Measurements from ENCODE around the gene CCT3. TPM values are rescaled to one million over a fixed set of nuclear protein-coding genes. Genes with fewer than 3 reads are reported as not detected.

The CCT3 gene
- total RNA-seq, 2 donors from 2014 or later = 102 to 146 TPM

DNA sequence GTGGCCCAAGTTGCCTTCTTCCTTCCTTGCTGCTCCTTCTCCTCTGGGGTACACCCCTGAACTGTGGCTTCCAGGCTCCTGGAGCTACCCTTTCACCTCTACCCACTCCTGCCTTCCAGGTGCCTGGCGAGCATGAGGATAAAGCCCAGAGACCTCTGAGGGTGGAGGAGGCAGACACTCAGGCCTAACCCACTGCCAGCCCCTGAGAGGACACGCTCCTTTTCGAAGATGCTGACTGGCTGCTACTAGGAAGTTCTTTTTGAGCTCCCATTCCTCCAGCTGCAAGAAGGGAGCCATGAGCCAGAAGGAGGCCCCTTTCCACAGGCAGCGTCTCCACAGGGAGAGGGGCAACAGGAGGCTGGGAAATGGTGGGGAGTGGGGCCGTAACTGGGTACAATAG lies 46.6 kb upstream of the CCT3 start:
- TF ChIP-seq, protein P1, sequence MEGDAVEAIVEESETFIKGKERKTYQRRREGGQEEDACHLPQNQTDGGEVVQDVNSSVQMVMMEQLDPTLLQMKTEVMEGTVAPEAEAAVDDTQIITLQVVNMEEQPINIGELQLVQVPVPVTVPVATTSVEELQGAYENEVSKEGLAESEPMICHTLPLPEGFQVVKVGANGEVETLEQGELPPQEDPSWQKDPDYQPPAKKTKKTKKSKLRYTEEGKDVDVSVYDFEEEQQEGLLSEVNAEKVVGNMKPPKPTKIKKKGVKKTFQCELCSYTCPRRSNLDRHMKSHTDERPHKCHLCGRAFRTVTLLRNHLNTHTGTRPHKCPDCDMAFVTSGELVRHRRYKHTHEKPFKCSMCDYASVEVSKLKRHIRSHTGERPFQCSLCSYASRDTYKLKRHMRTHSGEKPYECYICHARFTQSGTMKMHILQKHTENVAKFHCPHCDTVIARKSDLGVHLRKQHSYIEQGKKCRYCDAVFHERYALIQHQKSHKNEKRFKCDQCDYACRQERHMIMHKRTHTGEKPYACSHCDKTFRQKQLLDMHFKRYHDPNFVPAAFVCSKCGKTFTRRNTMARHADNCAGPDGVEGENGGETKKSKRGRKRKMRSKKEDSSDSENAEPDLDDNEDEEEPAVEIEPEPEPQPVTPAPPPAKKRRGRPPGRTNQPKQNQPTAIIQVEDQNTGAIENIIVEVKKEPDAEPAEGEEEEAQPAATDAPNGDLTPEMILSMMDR (IDR thresholded peaks at IDR 0.05) = no peak
- Histone ChIP-seq H3K27me3 (peaks cover 0 to 4% of the 10 kb centered on the region in 2 donors), H3K4me1 (peaks cover 0 to 10% of the 10 kb centered on the region in 2 donors), H3K4me3 (no peak overlapping the region), H3K27ac (no peak overlapping the region), H3K36me3 (no peaks in the 10 kb centered on the region), H3K9me3 (no peaks in the 10 kb centered on the region)
- DNase-seq (ENCODE audit: low spot score) = no peak

DNA sequence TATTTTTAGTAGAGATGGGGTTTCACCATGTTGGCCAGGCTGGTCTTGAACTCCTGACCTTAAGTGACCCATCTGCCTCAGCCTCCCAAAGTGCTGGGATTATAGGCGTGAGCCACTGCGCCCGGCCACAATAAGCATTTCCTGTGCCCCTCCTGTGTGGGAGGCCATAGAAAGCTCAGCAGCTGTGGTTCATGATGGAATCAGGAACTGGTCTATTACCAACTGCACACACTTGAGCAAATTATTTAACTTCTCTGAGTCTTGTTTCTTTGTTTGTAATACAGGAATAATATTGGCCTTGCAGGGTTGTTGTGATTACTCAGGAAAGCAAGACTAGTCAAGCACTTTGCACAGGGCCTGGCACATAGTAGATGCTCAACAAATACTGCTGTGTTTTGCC lies 45.9 kb upstream of the CCT3 start:
- no peaks in the 10 kb centered on the region for H3K9me3 ChIP-seq
- peaks cover 0 to 10% of the 10 kb centered on the region in 2 donors for H3K4me1 ChIP-seq
- H3K27ac ChIP-seq = no peak overlapping the region
- no peak for DNase-seq (ENCODE audit: low spot score)
- TF ChIP-seq, protein P1 (IDR thresholded peaks at IDR 0.05) = no peak
- no peak overlapping the region for H3K4me3 ChIP-seq
- peaks cover 0 to 4% of the 10 kb centered on the region in 2 donors for H3K27me3 ChIP-seq
- H3K36me3 ChIP-seq = no peaks in the 10 kb centered on the region

DNA sequence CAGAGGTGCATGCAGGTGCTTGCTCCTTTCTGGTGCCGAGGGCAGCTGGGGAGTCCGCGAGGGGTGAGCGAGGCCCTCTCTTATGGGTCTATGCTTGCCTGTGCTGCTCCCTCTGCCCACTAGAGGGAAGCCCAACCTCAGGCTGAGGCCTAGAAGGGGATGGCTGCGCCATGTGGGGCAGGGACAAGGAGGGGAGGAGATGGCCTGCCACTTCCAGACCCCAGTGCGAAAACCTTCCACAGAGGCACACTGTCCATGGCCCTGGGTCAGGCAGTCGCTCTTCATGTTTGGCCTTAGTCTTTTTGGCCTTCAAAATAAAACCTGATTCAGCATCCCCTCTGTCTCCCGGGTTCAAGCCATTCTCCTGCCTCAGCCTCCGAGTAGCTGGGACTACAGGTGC lies 44.9 kb upstream of the CCT3 start:
- Histone ChIP-seq H3K27me3 (no peaks in the 10 kb centered on the region), H3K4me3 (no peak overlapping the region), H3K9me3 (no peaks in the 10 kb centered on the region), H3K36me3 (no peaks in the 10 kb centered on the region), H3K4me1 (peaks cover 0 to 2% of the 10 kb centered on the region in 2 donors), H3K27ac (no peak overlapping the region)
- TF ChIP-seq, protein P1 (IDR thresholded peaks at IDR 0.05) = peak; percentile 68 to 84
- no peak for DNase-seq (ENCODE audit: low spot score)

DNA sequence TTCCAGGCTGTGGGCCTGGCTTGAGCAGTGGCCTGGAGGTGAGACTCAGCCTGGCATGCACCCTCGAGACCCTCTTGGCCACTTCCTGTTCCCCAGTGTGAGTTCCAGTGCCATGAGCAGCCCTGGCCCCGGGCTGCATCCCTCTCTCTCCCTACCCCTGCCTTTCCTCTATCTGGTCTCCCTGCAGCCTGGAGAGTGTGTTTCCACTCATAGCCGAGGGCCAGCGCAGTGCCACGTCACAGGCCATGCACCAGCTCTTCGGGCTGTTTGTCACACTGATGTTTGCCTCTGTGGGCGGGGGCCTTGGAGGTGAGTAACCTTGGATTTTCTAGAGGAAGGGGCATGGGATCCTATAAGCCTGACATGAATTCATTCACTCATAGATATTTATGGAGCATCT lies 44.5 kb upstream of the CCT3 start:
- H3K27ac ChIP-seq = no peak overlapping the region
- TF ChIP-seq, protein P1 (IDR thresholded peaks at IDR 0.05) = no peak
- H3K9me3 ChIP-seq = no peaks in the 10 kb centered on the region
- no peaks in the 10 kb centered on the region for H3K36me3 ChIP-seq
- H3K4me1 ChIP-seq = no peaks in the 10 kb centered on the region
- no peak for DNase-seq (ENCODE audit: low spot score)
- no peak overlapping the region for H3K4me3 ChIP-seq
- H3K27me3 ChIP-seq = no peaks in the 10 kb centered on the region

DNA sequence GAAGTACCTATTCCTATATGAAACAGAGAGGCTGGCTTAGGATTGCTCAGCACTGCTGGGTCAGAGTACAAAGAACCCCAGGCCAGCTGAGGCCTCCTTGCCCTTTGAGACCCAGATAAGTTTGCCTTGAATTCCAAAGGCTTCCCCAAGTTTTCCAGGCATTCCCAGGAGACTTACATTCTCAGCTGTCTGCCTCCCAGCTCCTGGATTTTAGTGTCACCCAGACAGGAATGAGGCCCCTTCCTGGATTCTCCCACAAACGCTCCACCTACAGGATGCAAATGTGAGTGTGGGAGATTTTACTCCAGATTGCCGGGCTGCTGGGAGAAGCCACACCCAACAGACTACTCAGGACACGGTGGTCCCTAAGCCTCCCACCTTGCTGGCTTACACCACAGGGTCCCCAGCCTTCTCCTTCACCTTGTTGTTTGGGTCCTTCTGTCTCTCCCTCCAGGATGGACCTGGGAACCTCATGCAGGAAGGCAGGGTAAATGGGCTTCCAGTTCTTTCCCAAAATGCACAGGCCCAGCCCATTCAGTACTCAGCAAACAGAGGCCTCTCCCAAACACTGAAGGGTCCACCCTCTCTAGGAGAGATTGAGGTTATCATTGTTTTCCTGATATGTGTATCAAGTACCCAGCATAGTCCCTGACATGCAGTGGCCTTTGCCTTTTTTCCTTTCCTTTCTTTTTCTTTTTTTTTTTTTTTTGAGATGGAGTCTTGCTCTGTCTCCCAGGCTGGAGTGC lies 41.5 kb upstream of the CCT3 start:
- H3K27ac ChIP-seq = no peak overlapping the region
- DNase-seq (ENCODE audit: low spot score) = no peak
- H3K36me3 ChIP-seq = no peaks in the 10 kb centered on the region
- no peaks in the 10 kb centered on the region for H3K27me3 ChIP-seq
- no peaks in the 10 kb centered on the region for H3K4me1 ChIP-seq
- TF ChIP-seq, protein P1 (IDR thresholded peaks at IDR 0.05) = no peak
- H3K9me3 ChIP-seq = no peaks in the 10 kb centered on the region
- H3K4me3 ChIP-seq = no peak overlapping the region

DNA sequence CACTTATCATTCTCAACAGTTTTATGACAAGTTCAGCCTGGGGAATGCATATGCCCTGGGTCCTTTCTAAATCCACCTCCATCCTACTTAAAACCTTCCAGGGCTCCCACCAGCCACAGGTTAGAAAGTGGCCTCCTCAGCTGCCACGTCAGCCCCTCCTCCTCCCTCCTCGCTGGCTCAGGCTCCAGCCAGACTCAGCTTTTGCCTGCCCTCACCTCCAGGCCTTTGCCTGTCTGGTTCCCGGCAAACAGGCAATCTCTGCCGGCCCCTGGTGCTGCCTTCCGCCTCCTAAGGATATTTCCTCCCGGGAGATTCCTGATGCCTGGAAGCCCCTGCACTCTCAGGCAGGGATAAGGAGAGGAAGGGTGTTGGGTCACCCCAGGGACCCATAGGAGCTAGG lies 40.5 kb upstream of the CCT3 start:
- Histone ChIP-seq H3K27me3 (no peaks in the 10 kb centered on the region), H3K4me3 (no peak overlapping the region), H3K9me3 (no peaks in the 10 kb centered on the region), H3K4me1 (no peaks in the 10 kb centered on the region), H3K36me3 (no peaks in the 10 kb centered on the region), H3K27ac (no peak overlapping the region)
- no peak for DNase-seq (ENCODE audit: low spot score)
- TF ChIP-seq, protein P1 (IDR thresholded peaks at IDR 0.05) = no peak
